ENCODE measurements around the gene SLC12A7. TPM values are rescaled to one million over a fixed set of nuclear protein-coding genes. Genes with fewer than 3 reads are reported as not detected.
A peak's percentile ranks its signal among the peaks of the same experiment; 100 is the strongest.

SLC12A7 gene
- total and polyA plus RNA-seq, 2 of the 13 experiments (the other 11 are each of a cell fraction or from before 2014, with no cell fraction given), result 14.0 to 18.5 TPM

DNA sequence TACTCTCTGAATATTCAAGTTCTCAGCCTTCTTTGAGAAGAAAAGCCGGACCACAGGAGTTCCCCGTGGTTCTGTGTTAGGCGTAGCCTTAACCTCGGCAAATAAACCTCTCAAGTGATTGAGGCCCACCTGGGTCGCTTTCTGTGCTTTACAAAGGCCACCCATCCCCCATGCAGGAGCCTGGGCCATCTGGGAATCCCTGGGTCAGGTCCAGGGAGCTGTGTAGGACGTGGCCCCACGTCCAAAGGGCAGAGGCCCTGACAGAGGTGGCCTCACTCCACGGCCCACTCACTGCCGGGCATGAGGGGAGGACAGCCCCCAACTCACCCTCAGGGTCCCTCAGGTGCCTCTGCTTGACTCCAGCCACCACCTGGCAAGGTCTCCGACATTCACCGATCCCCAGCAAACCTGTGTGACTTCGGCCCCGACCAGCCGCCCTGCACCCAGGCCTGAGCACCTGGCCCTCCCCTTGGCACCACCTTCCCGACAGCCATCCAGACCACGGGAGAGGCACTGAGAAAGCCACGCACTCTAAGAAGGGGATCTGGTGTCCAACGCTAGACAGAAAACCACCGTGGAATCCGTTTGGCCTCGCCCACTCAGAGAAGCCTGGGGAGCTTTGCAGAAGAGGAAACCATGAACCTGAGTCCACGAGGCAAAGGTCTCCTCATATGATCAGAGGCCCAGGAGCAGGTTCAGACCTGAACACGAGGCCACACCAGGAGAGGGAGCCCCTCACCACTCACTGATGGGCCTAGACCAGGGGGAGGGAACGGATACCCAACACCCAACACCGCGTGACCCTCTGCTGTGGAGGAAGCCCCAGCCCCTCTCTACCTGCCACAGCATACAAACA is 4.5 kb downstream of the SLC12A7 start (continued):
- TF ChIP-seq, protein P1, sequence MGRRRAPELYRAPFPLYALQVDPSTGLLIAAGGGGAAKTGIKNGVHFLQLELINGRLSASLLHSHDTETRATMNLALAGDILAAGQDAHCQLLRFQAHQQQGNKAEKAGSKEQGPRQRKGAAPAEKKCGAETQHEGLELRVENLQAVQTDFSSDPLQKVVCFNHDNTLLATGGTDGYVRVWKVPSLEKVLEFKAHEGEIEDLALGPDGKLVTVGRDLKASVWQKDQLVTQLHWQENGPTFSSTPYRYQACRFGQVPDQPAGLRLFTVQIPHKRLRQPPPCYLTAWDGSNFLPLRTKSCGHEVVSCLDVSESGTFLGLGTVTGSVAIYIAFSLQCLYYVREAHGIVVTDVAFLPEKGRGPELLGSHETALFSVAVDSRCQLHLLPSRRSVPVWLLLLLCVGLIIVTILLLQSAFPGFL (CRISPR knock-in tag; IDR thresholded peaks at IDR 0.05), result no peak
- TF ChIP-seq MED13 (CRISPR knock-in tag; IDR thresholded peaks at IDR 0.05) (no peak; the same call in 1 of the 2 replicates), ZNF138 (CRISPR knock-in tag; IDR thresholded peaks at IDR 0.05; ENCODE audit: low read depth) (no peak), ZNF143 (CRISPR knock-in tag; IDR thresholded peaks at IDR 0.05) (no peak), ZNF598 (CRISPR knock-in tag; IDR thresholded peaks at IDR 0.05; ENCODE audit: borderline replicate concordance) (peak; percentile 29; the same call in 1 of the 2 replicates), MLLT10 (CRISPR knock-in tag; IDR thresholded peaks at IDR 0.05) (no peak), CBFB (CRISPR knock-in tag; IDR thresholded peaks at IDR 0.05) (no peak), ZBTB2 (CRISPR knock-in tag; IDR thresholded peaks at IDR 0.05; ENCODE audit: low read depth) (no peak), ZNF124 (CRISPR knock-in tag; IDR thresholded peaks at IDR 0.05) (peak; percentile 43; the same call in 1 of the 2 replicates), ZNF674 (CRISPR knock-in tag; IDR thresholded peaks at IDR 0.05; ENCODE audit: low read depth) (no peak; the same call in 1 of the 2 replicates), YEATS4 (CRISPR knock-in tag; IDR thresholded peaks at IDR 0.05; ENCODE audit: borderline replicate concordance) (peak; percentile 54; the same call in 1 of the 2 replicates), ZMAT3 (CRISPR knock-in tag; conservative IDR thresholded peaks at IDR 0.05) (0 out of 2 replicates have a peak, but pooled peaks have one; percentile 56), NR2F6 (IDR thresholded peaks at IDR 0.05) (peak; percentile 81), NR2F6 (CRISPR knock-in tag; IDR thresholded peaks at IDR 0.05) (peak; percentile 91), TEAD3 (CRISPR knock-in tag; optimal IDR thresholded peaks at IDR 0.05; ENCODE audit: borderline replicate concordance) (peak; percentile 61), EEA1 (CRISPR knock-in tag; IDR thresholded peaks at IDR 0.05; ENCODE audit: borderline replicate concordance) (0 out of 2 replicates have a peak, but pooled peaks have one; percentile 45), FOXC1 (CRISPR knock-in tag; IDR thresholded peaks at IDR 0.05; ENCODE audit: borderline replicate concordance) (peak; percentile 60; the same call in 1 of the 2 replicates), SIX4 (CRISPR knock-in tag; IDR thresholded peaks at IDR 0.05) (0 out of 2 replicates have a peak, but pooled peaks have one; percentile 30), ZNF292 (CRISPR knock-in tag; IDR thresholded peaks at IDR 0.05; ENCODE audit: borderline replicate concordance, low read depth) (no peak), PRMT3 (CRISPR knock-in tag; IDR thresholded peaks at IDR 0.05; ENCODE audit: borderline replicate concordance, low read depth) (no peak; the same call in 1 of the 2 replicates), SPEN (CRISPR knock-in tag; IDR thresholded peaks at IDR 0.05; ENCODE audit: low read depth) (peak; percentile 33)
- TF ChIP-seq, protein P2, sequence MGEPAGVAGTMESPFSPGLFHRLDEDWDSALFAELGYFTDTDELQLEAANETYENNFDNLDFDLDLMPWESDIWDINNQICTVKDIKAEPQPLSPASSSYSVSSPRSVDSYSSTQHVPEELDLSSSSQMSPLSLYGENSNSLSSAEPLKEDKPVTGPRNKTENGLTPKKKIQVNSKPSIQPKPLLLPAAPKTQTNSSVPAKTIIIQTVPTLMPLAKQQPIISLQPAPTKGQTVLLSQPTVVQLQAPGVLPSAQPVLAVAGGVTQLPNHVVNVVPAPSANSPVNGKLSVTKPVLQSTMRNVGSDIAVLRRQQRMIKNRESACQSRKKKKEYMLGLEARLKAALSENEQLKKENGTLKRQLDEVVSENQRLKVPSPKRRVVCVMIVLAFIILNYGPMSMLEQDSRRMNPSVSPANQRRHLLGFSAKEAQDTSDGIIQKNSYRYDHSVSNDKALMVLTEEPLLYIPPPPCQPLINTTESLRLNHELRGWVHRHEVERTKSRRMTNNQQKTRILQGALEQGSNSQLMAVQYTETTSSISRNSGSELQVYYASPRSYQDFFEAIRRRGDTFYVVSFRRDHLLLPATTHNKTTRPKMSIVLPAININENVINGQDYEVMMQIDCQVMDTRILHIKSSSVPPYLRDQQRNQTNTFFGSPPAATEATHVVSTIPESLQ (CRISPR knock-in tag; conservative IDR thresholded peaks at IDR 0.05), result no peak
- TF ChIP-seq, protein P3, sequence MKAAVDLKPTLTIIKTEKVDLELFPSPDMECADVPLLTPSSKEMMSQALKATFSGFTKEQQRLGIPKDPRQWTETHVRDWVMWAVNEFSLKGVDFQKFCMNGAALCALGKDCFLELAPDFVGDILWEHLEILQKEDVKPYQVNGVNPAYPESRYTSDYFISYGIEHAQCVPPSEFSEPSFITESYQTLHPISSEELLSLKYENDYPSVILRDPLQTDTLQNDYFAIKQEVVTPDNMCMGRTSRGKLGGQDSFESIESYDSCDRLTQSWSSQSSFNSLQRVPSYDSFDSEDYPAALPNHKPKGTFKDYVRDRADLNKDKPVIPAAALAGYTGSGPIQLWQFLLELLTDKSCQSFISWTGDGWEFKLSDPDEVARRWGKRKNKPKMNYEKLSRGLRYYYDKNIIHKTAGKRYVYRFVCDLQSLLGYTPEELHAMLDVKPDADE (CRISPR knock-in tag; IDR thresholded peaks at IDR 0.05), result no peak
- TF ChIP-seq, protein P4, sequence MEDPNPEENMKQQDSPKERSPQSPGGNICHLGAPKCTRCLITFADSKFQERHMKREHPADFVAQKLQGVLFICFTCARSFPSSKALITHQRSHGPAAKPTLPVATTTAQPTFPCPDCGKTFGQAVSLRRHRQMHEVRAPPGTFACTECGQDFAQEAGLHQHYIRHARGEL (CRISPR knock-in tag; IDR thresholded peaks at IDR 0.05), result no peak; the same call in 1 of the 2 replicates
